H54 (cell line): ENCODE measurements around the gene CAMTA1.

Source experiments
- DNase-seq: peaks from one replicate; pipeline ENCODE4 v3.0.0; 2011; ENCODE audit warnings: low spot score, mixed read lengths; ENCODE audit not compliant: insufficient read length
- FAIRE-seq: peaks from 3 replicates; lab custom pipeline; 2011; peaks lifted over from hg19 to GRCh38; lab: Jason Lieb, UNC
- POLR2A ChIP-seq: IDR thresholded peaks from 2 replicates; pipeline ENCODE4 v1.6.1; 2011; ENCODE audit warnings: low read depth, mild to moderate bottlenecking, low read length

CAMTA1 gene

DNA sequence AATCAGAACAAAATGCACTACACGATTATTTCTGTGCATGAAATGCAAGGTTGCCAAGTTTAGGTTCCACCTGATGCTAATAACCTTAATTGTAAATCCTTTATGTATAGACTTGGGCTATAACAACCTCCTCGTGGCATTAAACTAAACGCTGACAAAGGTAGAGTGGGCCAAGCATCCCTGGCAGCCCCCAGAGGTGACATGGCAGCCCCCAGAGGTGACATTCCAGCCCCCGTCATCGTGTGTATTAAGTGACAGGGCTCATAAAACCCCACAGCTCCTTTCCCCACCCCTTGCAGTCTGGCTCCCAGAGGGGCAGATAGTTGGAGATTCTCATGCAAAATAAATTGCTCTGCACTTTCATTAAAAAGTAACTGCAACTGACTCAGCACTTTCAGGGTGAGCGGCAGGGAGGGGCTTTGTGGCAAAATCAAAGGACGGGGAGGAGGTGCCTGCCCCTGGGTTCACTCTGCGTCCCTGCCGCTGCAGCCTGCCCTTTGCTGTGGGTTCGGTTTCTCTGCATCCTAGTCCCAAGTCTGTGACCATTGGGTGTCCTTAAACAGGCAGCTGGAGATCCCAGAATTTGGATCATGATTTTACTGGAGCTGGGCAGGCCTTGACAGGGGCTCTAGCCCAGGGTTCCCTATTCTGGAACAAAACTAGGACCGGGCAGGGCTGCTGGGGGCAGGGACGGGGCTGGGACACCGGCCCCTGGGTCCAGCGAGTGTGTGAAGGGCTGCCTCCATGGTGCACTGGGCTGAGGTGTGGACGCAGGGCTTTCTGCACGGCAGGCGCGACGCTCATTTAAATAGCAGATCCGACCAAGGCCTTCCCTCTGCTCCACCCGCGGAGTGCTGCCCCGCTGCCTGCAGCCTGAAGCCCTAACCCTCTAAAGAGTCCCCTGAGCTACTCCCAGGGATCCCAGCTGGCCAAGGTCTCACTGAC is 751.0 kb downstream of the CAMTA1 start:
- TF ChIP-seq POLR2A, result no peak
- DNase-seq, result no peak
- no peak for FAIRE-seq

- DNase-seq (no peak), FAIRE-seq (no peak)
- TF ChIP-seq POLR2A, result no peak
Measured at GRCh38 chr1:7536891-7537591, 751.8 kb downstream of the CAMTA1 start.

- no peak for DNase-seq
- no peak for TF ChIP-seq POLR2A
- no peak for FAIRE-seq
Measured at GRCh38 chr1:7538033-7538432, 752.8 kb downstream of the CAMTA1 start.

GRCh38 chr1:7538849-7539768 is 753.9 kb downstream of the CAMTA1 start:
- no peak for FAIRE-seq
- TF ChIP-seq POLR2A, result no peak
- DNase-seq, result no peak

DNA sequence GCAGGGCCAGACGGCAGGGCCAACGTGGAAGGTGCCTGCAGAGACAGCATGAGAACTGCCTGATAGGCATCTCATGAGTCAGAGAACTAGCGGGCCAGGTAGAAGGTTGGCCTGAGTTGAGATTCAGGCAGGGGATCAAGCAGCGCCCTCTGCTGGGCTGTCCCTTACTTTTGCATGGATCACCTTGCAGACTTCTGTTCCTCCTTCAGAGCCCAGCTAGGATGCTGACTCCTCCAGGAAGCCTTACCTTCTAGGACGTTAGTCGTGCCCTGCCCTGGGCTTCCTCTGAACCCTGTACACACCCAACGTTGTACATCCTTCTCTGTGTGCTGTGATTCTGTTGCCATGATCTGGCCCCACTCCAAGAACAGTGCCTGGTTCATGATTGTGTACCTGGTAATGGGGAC is 754.5 kb downstream of the CAMTA1 start:
- TF ChIP-seq POLR2A, result no peak
- DNase-seq, result no peak
- peak; percentile 83 for FAIRE-seq

DNA sequence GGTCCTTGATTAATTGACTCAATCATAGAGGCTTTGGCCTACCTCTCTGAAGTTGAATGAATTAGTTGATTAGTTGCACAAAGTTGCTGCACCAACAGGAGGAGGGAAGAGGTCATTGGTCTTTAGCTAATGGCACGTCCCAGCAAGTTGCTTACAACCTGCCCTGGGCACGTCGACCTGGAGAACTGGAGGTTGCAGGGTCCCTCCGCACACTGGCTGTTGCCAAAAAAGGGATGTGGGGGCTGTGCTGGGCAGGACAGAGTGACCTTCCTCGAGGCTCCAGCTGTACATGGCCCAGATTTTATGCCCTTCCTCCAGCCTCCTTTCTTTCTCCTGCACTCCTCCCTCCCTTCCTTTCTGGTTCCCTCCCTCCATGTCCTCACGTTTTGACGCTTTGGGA is 755.6 kb downstream of the CAMTA1 start:
- FAIRE-seq, result no peak

GRCh38 chr1:7541629-7542028 is 756.4 kb downstream of the CAMTA1 start:
- DNase-seq (no peak), FAIRE-seq (no peak)
- TF ChIP-seq POLR2A, result no peak

More for the DNA sequence above, 755.6 kb downstream of the CAMTA1 start:
- no peak for DNase-seq
- TF ChIP-seq POLR2A, result no peak

GRCh38 chr1:7543718-7544090 is 758.5 kb downstream of the CAMTA1 start:
- no peak for DNase-seq
- FAIRE-seq, result no peak
- no peak for TF ChIP-seq POLR2A

GRCh38 chr1:7549277-7550161 is 764.3 kb downstream of the CAMTA1 start:
- DNase-seq (peak; percentile 79), FAIRE-seq (peak; percentile 90)
- no peak for TF ChIP-seq POLR2A

GRCh38 chr1:7550261-7550865 is 765.1 kb downstream of the CAMTA1 start:
- no peak for TF ChIP-seq POLR2A
- FAIRE-seq, result no peak
- no peak for DNase-seq

DNA sequence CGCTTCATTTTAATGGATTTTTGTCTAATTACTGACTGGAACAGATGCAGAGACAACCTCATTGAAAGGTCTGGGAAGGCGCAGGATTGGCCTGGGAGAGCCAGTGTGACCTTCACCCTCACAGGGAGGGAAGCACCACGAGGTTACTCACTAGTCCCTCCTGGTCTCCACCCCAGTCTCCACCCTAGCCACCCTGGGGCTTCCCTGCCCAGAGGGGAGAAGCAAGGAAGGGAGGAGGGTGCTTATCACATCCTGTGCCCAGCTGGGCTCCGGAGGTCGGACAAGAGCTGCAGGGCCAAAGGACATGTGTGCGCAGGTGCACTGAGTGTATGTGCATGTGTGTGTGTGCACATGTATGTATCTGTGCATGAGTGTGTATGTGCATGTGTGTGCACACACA is 765.7 kb downstream of the CAMTA1 start:
- FAIRE-seq, result no peak
- DNase-seq, result no peak
- TF ChIP-seq POLR2A, result no peak

DNA sequence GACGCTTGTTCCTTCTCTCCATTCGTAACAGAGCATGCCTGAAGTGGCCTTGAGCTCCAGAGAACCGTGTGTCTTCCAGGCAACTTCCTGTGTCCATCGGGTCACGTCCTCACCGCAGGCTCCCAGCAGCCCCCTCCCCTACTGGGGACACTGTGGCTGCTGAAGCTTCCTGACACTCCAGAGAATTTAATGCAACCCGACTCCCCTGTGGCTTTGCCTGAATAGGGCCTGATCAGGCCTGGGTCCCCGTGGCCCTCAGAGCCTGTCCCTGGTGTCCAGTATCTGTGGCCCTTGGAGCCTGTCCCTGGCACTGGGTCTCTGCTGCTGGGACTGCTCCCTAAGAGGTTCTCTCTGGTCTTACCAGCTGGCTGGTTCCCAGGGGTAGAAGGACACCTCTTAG is 766.2 kb downstream of the CAMTA1 start:
- no peak for TF ChIP-seq POLR2A
- FAIRE-seq (no peak), DNase-seq (no peak)
